ES-I3 (cell line): ENCODE results near the gene PCDHB1.

ENCODE experiments used
- H3K36me3 ChIP-seq: 2 replicates; pipeline ENCODE4 v1.6.1; 2013; ENCODE audit warnings: mild to moderate bottlenecking, low read length, control low read depth, moderate library complexity; ENCODE audit not compliant: insufficient read depth
- H3K4me1 ChIP-seq: 2 replicates; pipeline ENCODE4 v1.6.1; 2013; ENCODE audit warnings: mild to moderate bottlenecking, control low read depth, low read length; ENCODE audit not compliant: insufficient read depth
- H3K9ac ChIP-seq: 2 replicates; pipeline ENCODE4 v1.6.1; 2013; ENCODE audit warnings: low read depth, mild to moderate bottlenecking, low read length, moderate library complexity
- H3K9me3 ChIP-seq: 2 replicates; pipeline ENCODE4 v1.6.1; 2013; ENCODE audit warnings: mild to moderate bottlenecking, low read length, moderate library complexity; ENCODE audit not compliant: control insufficient read depth, insufficient read depth

PCDHB1 gene, protein sequence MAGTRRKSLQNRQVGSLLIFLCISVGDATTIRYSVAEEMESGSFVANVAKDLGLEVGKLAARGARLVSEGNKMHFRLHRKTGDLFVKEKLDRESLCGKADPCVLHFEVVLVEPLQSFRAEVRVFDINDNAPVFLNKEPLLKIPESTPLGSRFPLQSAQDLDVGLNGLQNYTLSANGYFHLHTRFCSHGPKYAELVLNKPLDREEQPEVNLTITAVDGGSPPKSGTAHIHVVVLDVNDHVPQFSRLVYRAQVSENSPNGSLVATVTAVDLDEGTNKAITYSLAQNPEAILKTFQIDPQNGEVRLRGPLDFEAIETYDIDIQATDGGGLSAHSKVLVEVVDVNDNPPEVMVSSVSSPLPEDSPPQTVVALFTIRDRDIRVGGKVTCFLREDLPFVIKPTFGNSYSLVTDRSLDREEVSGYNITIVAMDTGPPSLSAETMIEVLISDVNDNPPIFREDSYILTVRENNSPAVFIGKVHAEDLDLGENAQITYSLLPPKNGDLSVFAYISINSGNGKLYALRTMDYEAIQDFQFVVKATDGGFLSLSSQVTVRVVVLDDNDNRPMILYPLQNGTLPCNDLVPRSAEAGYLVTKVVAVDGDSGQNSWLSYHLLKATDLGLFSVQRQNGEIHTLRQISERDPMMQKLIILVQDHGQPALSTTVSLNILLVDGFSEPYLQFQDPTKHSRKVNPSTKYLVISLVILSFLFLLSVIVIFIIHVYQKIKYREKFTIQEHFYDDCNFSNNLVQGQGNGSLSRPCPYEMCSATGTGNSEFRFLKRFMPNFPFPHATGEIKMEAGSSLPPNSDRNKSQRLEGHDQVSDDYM

DNA sequence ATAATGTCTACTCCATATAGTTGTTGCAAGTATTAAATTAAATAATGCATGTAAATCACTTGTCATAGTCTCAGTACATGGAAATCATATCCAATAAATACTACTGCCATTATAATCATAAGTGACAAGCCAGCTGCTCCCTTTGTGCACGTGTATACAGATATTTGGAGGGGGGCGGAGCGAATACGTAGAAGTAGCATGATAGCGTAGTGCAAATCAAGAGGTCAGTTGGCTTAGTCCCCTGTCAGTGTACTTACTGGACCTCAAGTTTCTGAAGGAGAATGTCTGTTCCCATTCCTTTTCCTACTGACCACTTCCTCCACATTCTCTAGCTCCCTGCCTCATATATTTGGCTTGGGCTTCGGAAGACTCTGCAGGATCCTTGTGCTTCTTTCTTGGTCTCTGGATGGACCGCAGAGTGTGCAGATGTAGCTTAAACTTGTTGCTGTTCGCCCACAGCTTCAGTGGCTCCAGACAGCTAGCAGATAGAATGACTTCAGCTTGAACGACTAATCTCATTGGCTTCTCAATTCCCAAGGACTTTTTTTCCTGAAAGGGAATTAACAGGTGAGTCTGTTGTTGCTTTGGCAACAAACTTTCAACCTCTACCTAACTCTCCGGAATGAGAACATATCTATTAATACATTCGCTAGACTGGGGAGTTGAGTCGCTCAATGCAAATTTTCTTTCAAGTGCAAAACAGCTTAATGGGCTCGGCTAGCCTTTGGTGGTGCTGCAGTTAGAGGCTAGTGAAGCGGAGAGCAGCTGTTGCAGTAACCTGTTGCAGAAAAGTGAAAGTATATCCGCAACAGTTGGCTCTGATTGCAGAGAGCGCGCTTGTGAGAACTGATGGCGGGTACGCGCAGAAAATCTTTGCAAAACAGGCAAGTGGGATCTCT, at the start of gene PCDHB1:
TSS of gene PCDHB1 (plus strand) at position 753 of the 899 bp plus-strand sequence. CDS start at position 850, 97 bp downstream.
- H3K36me3 ChIP-seq = no peaks in the 10 kb centered on the region
- H3K9ac ChIP-seq = peak within 1 kb of the TSS; percentile 52
- no peaks in the 10 kb centered on the region for H3K4me1 ChIP-seq
- H3K9me3 ChIP-seq = peaks cover 2% of the 10 kb centered on the region; the same call in 1 of the 2 replicates

DNA sequence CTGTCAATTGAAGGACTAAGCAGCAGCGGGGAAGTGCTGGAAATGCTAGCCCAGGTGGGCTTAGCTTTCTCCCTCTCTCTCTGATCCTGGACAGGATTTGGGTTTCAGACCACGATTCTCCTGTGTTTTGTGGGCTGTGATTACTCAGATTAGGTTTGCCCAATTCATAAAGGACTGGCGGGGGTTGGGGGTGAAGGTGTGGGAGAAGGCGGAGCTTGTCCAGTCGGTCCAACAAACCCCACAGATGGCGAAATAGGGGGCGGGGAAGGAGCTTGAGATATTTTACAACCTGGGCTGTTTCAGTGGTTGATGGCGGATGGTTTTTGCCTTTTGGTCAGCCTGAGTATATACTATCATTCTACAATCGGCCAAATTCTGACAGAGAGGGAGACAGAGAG, 49.7 kb upstream of the PCDHB1 start:
- Histone ChIP-seq H3K9me3 (no peaks in the 10 kb centered on the region), H3K4me1 (peaks cover 32% of the 10 kb centered on the region), H3K36me3 (no peaks in the 10 kb centered on the region), H3K9ac (peak overlapping the region; percentile 80)

DNA sequence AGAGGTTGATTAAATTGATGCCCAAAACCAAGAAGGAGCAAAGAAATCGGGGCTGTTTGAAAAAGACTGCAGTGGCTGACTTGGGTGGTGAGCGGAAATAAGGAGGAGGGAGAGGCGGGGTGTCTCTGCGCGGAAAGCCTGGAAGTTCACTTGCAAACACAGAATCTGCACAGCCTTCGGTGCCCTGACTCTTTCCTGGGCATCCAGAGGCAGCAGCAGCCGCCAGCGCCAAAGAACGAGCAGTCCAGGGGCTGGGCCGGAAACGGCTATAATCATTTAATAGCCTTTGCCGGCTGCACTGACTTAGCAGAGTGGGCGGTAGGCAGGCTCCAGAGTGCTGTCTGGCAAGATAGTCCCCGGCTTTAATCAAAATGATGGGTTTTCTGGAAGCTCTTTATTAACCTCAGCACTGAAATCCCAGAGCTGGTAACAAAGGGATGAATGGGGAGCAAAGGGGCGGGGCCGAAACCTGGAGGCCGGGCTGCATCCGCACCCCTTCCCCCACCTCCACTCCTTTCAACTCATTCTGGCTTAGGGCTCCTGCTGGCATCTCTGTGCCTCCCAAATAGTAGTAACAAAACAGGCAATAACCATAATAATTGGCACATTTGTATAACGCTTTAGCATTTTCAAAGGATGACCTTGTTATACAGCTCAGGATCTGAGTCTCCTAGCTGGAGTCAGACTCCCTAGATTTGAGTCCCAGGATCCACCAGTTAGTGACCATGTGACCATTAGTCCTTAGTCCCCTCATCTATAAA, 49.1 kb upstream of the PCDHB1 start:
- Histone ChIP-seq H3K4me1 (peaks cover 32% of the 10 kb centered on the region), H3K9ac (peak overlapping the region; percentile 80)

DNA sequence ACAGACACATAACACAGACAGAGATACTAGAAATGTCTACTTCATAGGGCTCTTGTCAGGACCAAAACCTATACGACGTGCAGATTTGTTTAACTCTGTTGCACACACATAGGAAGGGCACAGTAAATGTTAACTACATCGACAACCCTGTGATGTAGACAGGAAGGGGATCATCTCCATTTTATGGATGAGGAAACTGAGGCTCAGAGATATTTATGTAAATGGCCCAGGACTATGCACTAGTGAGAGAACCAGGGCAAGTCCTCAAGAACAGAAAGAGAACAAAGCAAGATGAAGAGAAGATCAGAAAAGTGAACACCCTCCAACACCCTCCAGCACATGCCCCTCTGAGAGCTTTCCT, 48.6 kb upstream of the PCDHB1 start:
- Histone ChIP-seq H3K9ac (peak overlapping the region; percentile 80), H3K36me3 (no peaks in the 10 kb centered on the region), H3K9me3 (no peaks in the 10 kb centered on the region), H3K4me1 (peaks cover 32% of the 10 kb centered on the region)

More for the DNA sequence above, 49.1 kb upstream of the PCDHB1 start:
- H3K9me3 ChIP-seq = no peaks in the 10 kb centered on the region
- no peaks in the 10 kb centered on the region for H3K36me3 ChIP-seq

DNA sequence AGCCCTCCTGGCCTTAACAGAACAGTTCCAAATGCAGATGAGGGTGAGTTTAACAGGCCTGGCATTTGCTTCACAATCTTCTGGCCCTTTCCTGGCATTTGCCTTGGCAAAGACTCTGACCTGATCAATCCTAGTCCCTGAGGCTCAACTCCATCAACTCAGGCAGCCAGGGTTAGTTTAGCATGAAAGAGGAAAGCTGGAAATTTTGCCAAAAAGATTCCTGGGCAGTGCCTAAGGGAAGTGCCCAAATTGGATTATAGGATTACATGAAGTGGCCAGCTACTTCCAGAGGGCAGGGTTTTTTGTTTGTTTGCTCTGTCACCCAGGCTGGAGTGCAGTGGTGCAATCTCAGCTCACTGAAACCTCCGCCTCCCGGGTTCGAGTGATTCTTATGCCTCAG, 48.1 kb upstream of the PCDHB1 start:
- peaks cover 32% of the 10 kb centered on the region for H3K4me1 ChIP-seq

DNA sequence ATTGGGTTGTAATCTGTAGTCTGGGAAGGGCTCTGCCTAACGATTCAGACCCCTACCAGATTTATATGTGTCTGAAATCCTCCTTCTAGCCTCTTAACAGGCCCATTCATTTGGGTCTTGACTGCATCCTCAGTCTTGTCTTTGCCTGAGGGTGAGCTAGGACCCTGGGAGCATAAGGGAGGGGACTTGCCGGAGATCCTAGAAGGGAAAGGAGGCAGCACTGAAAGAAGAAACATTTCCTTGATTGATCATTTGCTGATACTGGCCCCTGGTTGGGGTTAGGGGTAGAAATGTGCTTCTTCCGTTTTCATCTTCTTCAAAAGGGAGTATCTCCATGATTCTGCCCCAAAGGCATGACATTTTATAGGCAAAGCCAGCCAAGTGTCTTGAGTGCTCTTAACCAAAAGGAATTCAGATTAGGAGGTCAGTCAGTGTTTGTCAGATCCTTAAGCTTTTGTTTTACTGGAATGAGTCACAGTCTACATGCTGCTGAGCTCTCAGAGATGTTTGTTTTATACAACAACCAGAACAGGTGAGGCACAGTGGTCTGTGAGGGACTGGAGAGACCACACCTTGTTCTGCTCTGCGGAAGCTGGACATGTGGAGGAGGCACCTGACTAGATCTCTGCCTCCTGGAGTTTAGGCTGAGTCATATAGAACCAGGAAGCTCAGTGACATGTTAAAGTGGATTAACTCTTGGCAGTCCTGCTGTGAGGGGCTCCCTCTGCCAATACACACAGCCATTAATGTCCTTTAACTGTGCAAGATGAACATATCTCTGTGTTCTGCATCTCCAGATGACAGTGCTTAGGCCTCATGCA, 47.2 kb upstream of the PCDHB1 start:
- H3K9ac ChIP-seq = peak overlapping the region; percentile 21
- no peaks in the 10 kb centered on the region for H3K9me3 ChIP-seq
- no peaks in the 10 kb centered on the region; the same call in 1 of the 2 replicates for H3K36me3 ChIP-seq
- H3K4me1 ChIP-seq = peaks cover 28% of the 10 kb centered on the region

More for the DNA sequence above, 48.1 kb upstream of the PCDHB1 start:
- H3K9me3 ChIP-seq = no peaks in the 10 kb centered on the region
- no peaks in the 10 kb centered on the region; the same call in 1 of the 2 replicates for H3K36me3 ChIP-seq
- H3K9ac ChIP-seq = peak overlapping the region; percentile 80

DNA sequence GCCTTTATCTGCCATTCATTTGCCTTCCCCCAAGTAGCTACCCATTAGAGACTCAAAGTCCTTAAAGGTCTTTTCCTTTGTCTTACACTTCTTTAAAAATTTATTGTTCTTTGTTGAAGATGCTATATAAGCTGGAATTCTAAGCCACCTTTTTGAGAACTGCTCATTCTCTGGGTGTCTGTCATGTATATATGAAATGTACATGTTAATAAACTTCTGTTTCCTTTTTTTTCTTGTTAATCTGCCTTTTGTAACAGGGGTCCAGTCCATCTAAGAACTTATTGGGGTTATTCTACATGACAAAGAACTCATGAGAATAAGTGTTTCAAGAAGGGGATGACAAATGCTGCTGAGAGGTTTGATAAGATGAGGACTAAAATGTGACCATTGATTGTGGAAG, 43.4 kb upstream of the PCDHB1 start:
- Histone ChIP-seq H3K36me3 (peaks cover 5% of the 10 kb centered on the region; the same call in 1 of the 2 replicates), H3K9ac (no peak overlapping the region), H3K4me1 (peaks cover 20% of the 10 kb centered on the region), H3K9me3 (no peaks in the 10 kb centered on the region)

DNA sequence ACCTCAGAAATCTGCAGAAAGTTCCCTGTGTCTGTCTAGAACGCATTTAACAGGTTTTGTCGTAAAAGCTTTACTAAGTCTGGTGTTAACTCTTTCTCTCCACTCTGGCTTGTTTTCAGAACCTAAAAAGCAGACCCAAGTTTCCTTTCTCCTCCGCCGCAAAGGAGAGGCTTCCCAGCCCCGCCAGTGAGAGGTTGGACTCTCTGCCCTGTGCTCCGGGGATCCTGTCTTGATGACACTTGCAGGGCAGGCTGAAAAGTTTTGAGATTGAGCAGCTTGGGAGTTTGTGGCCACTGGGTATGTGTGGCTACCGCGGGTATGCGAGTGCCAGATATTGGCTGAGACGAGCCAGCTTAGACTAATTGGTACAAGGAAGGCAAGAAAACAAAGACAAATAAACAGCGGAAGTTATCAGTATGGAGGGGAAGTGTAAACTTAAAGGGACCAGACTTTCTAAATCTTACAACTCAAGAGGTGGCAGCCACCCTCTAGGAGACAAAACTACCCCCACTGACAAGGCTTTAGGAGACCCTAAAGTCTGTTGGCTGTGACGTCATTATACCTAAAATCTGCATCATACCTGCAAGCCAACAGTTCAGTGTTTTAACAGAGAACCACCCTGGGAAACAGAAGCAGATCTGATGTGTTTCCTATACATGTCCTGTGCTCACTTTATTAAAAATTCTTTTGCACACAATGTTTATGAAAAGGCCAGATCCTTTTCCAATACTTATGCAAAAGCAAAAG, 41.0 kb upstream of the PCDHB1 start:
- Histone ChIP-seq H3K9me3 (no peaks in the 10 kb centered on the region), H3K9ac (no peak overlapping the region), H3K36me3 (peaks cover 5% of the 10 kb centered on the region; the same call in 1 of the 2 replicates), H3K4me1 (no peaks in the 10 kb centered on the region)

DNA sequence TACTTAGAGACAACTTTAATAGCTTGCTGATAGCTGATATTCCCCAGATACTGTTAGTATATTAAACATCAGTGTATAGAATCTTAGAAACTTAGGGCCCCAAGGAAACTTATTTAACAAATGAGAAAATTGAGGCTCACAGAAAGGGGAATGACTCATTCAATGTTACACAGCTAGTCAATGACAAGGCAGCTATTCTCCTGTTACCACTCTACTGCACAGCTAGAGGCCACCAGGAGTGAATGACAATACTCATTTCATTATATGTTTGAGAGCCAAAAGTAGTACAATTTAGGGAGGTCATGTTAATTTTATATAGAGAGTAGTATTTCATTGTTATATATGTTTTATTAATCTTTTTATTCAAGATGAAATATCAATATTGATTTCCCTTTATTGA, 33.2 kb upstream of the PCDHB1 start:
- Histone ChIP-seq H3K4me1 (peaks cover 3% of the 10 kb centered on the region; the same call in 1 of the 2 replicates), H3K9me3 (no peaks in the 10 kb centered on the region), H3K36me3 (no peaks in the 10 kb centered on the region), H3K9ac (no peak overlapping the region)

DNA sequence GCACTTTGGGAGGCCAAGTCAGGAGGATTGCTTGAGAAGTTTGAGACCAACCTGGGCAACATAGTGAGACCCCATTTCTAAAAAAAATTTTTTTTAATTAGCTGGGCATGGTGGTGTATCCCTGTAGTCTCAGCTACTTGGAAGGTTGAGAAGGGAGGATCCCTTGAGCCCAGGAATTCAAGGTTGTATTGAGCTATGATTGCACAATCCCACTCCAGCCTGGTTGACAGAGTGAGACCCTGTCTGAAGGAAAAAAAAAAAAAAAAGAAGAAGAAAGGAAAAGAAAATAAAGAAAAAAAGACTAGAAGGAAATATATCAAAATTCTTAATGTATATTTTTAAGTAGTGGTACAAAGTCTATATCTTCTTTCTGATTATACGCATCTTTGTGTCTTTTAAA, 28.8 kb upstream of the PCDHB1 start:
- no peaks in the 10 kb centered on the region for H3K36me3 ChIP-seq
- no peak overlapping the region for H3K9ac ChIP-seq
- H3K4me1 ChIP-seq = peaks cover 3% of the 10 kb centered on the region; the same call in 1 of the 2 replicates
- H3K9me3 ChIP-seq = no peaks in the 10 kb centered on the region

DNA sequence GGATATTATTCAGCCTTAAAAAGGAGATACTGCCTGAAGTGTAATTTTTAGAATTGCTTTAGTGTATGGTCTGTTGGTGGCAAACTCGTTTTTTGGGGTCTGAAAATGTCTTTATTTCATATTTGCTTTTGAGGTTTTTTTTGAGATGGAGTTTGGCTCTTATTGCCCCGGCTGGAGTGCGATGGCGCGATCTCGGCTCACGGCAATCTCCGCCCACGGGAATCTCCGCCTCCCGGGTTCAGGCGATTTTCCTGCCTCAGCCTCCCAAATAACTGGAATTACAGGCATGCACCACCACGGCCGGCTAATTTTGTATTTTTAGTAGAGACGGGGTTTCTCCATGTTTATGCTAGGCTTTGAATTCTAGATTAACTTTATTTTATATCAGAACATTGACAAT, 20.2 kb upstream of the PCDHB1 start:
- no peaks in the 10 kb centered on the region for H3K9me3 ChIP-seq
- H3K4me1 ChIP-seq = no peaks in the 10 kb centered on the region
- no peak overlapping the region for H3K9ac ChIP-seq
- no peaks in the 10 kb centered on the region for H3K36me3 ChIP-seq

DNA sequence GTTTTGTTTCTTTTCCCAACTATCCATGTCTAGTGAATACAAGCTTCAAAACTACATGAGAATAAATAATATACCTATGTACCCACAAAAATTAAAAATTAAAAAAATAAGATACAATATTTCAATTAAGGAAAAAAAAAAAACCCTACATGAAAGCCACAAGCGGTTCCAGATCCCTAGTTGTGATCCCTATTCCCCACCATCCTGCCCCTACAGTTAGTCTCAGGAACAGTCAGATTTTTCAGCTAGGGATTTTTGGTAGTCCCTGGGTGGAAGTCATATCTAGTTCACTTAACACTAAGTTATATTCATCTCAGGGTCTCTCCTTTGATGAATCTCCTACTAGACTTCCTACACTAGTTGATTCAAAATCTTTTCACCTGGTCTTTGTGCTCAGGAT, 18.5 kb upstream of the PCDHB1 start:
- peaks cover under 1% of the 10 kb centered on the region; the same call in 1 of the 2 replicates for H3K4me1 ChIP-seq
- no peak overlapping the region for H3K9ac ChIP-seq
- no peaks in the 10 kb centered on the region for H3K36me3 ChIP-seq
- H3K9me3 ChIP-seq = no peaks in the 10 kb centered on the region
